GM12878 (cell line): Measurements from ENCODE around the gene DAD1. TPM values are rescaled to one million over a fixed set of nuclear protein-coding genes. Genes with fewer than 3 reads are reported as not detected.

Experiments
- ATAC-seq: fragments of 200-7000 bp; cut with Tn5 transposase; 3 replicates; pipeline ENCODE4 v1.9.1; 2020; ENCODE audit warnings: mild to moderate bottlenecking, moderate library complexity
- BruUV-seq: library from RNA; stranded (reverse); fragments of 400-500 nt; replicated peaks from 2 replicates; lab custom pipeline; 2021; lab: Mats Ljungman, UMichigan
- CTCF ChIA-PET: fragments of 300-600 bp; sonication (Branson Sonifier 250); formaldehyde crosslinking; extraction: SDS; loops from one replicate; lab custom pipeline; 2021; ENCODE audit warnings: inconsistent platforms; lab: Yijun Ruan, JAX
- POLR2A ChIA-PET: fragments of 350-600 bp; formaldehyde crosslinking; extraction: SDS; loops from one replicate; lab custom pipeline; 2021; ENCODE audit warnings: inconsistent platforms; lab: Charles Lee
- RAD21 ChIA-PET: fragments of 300-600 bp; sonication (Branson Sonifier 250); formaldehyde crosslinking; loops from one replicate; lab custom pipeline; 2023; ENCODE audit warnings: antibody characterized with exemption; ENCODE audit not compliant: unreplicated experiment; lab: Charles Lee
- SMC1A ChIA-PET: fragments of 300-600 bp; sonication (Branson Sonifier 250); formaldehyde crosslinking; loops from one replicate; lab custom pipeline; 2023; ENCODE audit not compliant: unreplicated experiment, uncharacterized antibody; lab: Charles Lee
- DNase-seq: peaks from one replicate; pipeline ENCODE4 v3.0.0-alpha.2; 2011; ENCODE audit warnings: low read depth, low spot score
- FAIRE-seq: peaks from 3 replicates; lab custom pipeline; 2011; peaks lifted over from hg19 to GRCh38; lab: Jason Lieb, UNC
- H2AFZ ChIP-seq: 2 replicates; pipeline ENCODE4 v1.6.0; 2011; ENCODE audit warnings: low read depth, low read length, control low read depth; ENCODE audit not compliant: control insufficient read depth
- H3K27ac ChIP-seq: 2 replicates; pipeline ENCODE4 v1.5.1; 2011; ENCODE audit warnings: control low read depth; ENCODE audit not compliant: control insufficient read depth, insufficient read depth
- H3K27me3 ChIP-seq, 2 experiments: replicated peaks in 1 of 2; 2 replicates each; pipeline versions ENCODE4 v1.6.0 to v1.6.1; 2011; ENCODE audit warnings: low read length in 1 of 2; ENCODE audit not compliant: control insufficient read depth in 2 of 2, insufficient read depth in 2 of 2
- H3K36me3 ChIP-seq, 2 experiments: 2 replicates each; pipeline ENCODE4 v1.5.1; 2011; ENCODE audit warnings: low read length in 1 of 2; ENCODE audit not compliant: control insufficient read depth in 2 of 2, insufficient read depth in 2 of 2
- H3K4me1 ChIP-seq: 2 replicates; pipeline ENCODE4 v1.6.1; 2011; ENCODE audit warnings: mild to moderate bottlenecking, low read length, moderate library complexity, mixed read lengths; ENCODE audit not compliant: control insufficient read depth, insufficient read depth
- H3K4me2 ChIP-seq: 2 replicates; pipeline ENCODE4 v1.6.0; 2011; ENCODE audit warnings: control low read depth; ENCODE audit not compliant: control insufficient read depth, insufficient read depth
- H3K4me3 ChIP-seq: fragments of 200-600 bp; sonication (generic); 2 replicates; pipeline ENCODE4 v1.5.1; 2016
- H3K79me2 ChIP-seq: 2 replicates; pipeline ENCODE4 v1.6.0; 2011; ENCODE audit warnings: low read length; ENCODE audit not compliant: control insufficient read depth, insufficient read depth
- H3K9ac ChIP-seq: 2 replicates; pipeline ENCODE4 v1.8.0; 2011; ENCODE audit warnings: low read length, control low read depth, mixed read lengths; ENCODE audit not compliant: control insufficient read depth, insufficient read depth
- H3K9me3 ChIP-seq: replicated peaks from 3 replicates; pipeline ENCODE4 v1.5.1; 2011; ENCODE audit warnings: mild to moderate bottlenecking, low read length; ENCODE audit not compliant: control insufficient read depth, insufficient read depth
- H4K20me1 ChIP-seq: 2 replicates; pipeline ENCODE4 v1.6.0; 2011; ENCODE audit not compliant: control insufficient read depth, insufficient read depth
- ATF3 ChIP-seq: IDR thresholded peaks from 2 replicates; pipeline ENCODE4 v1.6.1; 2011; ENCODE audit warnings: low read depth, mild to moderate bottlenecking, low read length, moderate library complexity, borderline replicate concordance; ENCODE audit errors: extremely low read depth
- CHD1 ChIP-seq: IDR thresholded peaks from 2 replicates; pipeline ENCODE4 v1.6.1; 2012; ENCODE audit warnings: low read depth, low read length, improper control_type of control experiment
- IKZF1 ChIP-seq: fragments of 450-650 bp; conservative IDR thresholded peaks from 2 replicates; pipeline ENCODE4 v1.6.1; 2017; ENCODE audit warnings: antibody characterized with exemption, mild to moderate bottlenecking
- IRF4 ChIP-seq: IDR thresholded peaks from 2 replicates; pipeline ENCODE4 v1.6.1; 2011; ENCODE audit warnings: low read depth, low read length
- KDM1A ChIP-seq: fragments of 200-600 bp; sonication (generic); IDR thresholded peaks from 2 replicates; pipeline ENCODE4 v1.6.1; 2016; ENCODE audit warnings: borderline replicate concordance
- WGBS: methylation state at CpG from one replicate; pipeline ENCODE4 v1.1.6; 2016; ENCODE audit warnings: low lambda C conversion rate; ENCODE audit not compliant: insufficient replicate concordance, insufficient coverage; ENCODE audit errors: missing lambda C conversion rate; 5-methylcytosine and 5-hydroxymethylcytosine counted together
- in situ Hi-C: fragments of 300-500 bp; cut with MboI; formaldehyde crosslinking; loops from 9 replicates; pipeline ENCODE4 v1.14.3; 2018; ENCODE audit warnings: mixed read lengths
- intact Hi-C: fragments of 100-400 bp; cut with micrococcal nuclease; formaldehyde crosslinking; loops from one replicate; pipeline ENCODE4 v1.14.2; 2022; ENCODE audit not compliant: unreplicated experiment
- polyA plus RNA-seq, 11 experiments: library from polyadenylated mRNA; depleted of rRNA in 4 of 11; unstranded in 6 of 11; stranded (reverse) in 5 of 11; fragments of >200 nt; fragmentation: Nextera tagmentation in 4 of 11; fragmentation: Illumina TruSeq in 1 of 11; extraction: Ambion mirVana in 4 of 11; extraction: Trizol in 1 of 11; gene quantifications; 1 replicate in 1 of 11; 2 replicates in 10 of 11; pipeline versions ENCODE4 v1.2.1 to v1.2.3, GENCODE V29; 2011 to 2016; ENCODE audit warnings: inconsistent platforms in 2 of 11, missing spikeins in 2 of 11, low read depth in 1 of 11
- total RNA-seq, 4 experiments: library from RNA; depleted of rRNA in 3 of 4; stranded (reverse); fragments of >200 nt in 3 of 4; fragmentation: Illumina TruSeq in 1 of 4; extraction: Trizol in 1 of 4; gene quantifications; 2 replicates each; pipeline versions ENCODE4 v1.2.1 to v1.2.3, GENCODE V29; 2013 to 2021

Gene DAD1
- total and polyA plus RNA-seq, 10 of the 15 experiments (the other 5 are each of a cell fraction or from before 2014, with no cell fraction given), result 161 to 920 (median 319) TPM

DNA sequence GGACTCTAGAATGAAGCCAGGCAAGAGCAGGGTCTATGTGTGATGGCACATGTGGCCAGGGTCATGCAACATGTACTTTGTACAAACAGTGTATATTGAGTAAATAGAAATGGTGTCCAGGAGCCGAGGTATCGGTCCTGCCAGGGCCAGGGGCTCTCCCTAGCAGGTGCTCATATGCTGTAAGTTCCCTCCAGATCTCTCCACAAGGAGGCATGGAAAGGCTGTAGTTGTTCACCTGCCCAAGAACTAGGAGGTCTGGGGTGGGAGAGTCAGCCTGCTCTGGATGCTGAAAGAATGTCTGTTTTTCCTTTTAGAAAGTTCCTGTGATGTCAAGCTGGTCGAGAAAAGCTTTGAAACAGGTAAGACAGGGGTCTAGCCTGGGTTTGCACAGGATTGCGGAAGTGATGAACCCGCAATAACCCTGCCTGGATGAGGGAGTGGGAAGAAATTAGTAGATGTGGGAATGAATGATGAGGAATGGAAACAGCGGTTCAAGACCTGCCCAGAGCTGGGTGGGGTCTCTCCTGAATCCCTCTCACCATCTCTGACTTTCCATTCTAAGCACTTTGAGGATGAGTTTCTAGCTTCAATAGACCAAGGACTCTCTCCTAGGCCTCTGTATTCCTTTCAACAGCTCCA is 39.6 kb downstream of the DAD1 start:
- RAD21 ChIA-PET, result interaction anchor here (1.0 to 6.6 kb wide), 12 partner anchors 12 to 159 kb away, joined by 3 to 48 read pairs (median 9); no protein-coding TSS in a partner anchor
- TSS peak; percentile 98 for BruUV-seq
- no peak for FAIRE-seq

More for the DNA sequence above, 39.6 kb downstream of the DAD1 start:
- no peaks in the 10 kb centered on the region for H3K27me3 ChIP-seq
- in situ Hi-C loops, result no loop called here
- H3K9me3 ChIP-seq, result no peaks in the 10 kb centered on the region
- H3K36me3 ChIP-seq, result peaks cover 24 to 34% of the 10 kb centered on the region in 2 experiments
- CTCF ChIA-PET, result interaction anchor here (1.1 to 7.1 kb wide), 4 partner anchors 10 to 60 kb away, joined by 3 to 58 read pairs (median 10); no protein-coding TSS in a partner anchor
- POLR2A ChIA-PET, result interaction anchor here (0.5 to 6.3 kb wide), 10 partner anchors 10 to 68 kb away, joined by 3 to 74 read pairs (median 4); no protein-coding TSS in a partner anchor
- peak overlapping the region; percentile 97 for H3K27ac ChIP-seq
- no peak overlapping the region for H3K4me3 ChIP-seq
- 39% methylated on average over 6 of the region's 6 CpGs for WGBS
- DNase-seq (no peak), ATAC-seq (no peak)
- H4K20me1 ChIP-seq, result no peaks in the 10 kb centered on the region
- no peak for TF ChIP-seq IRF4
- no peak for TF ChIP-seq KDM1A
- TF ChIP-seq IKZF1, result no peak
- peak; percentile 16; the same call in 1 of the 2 replicates for TF ChIP-seq ATF3
- no peak for TF ChIP-seq CHD1
- no peak overlapping the region for H2AFZ ChIP-seq
- peak overlapping the region; percentile 66 for H3K9ac ChIP-seq
- H3K4me1 ChIP-seq, result peaks cover 54% of the 10 kb centered on the region
- H3K4me2 ChIP-seq, result peak overlapping the region; percentile 81
- peaks cover 3% of the 10 kb centered on the region for H3K79me2 ChIP-seq
- SMC1A ChIA-PET, result interaction anchor here (0.7 to 9.2 kb wide), 17 partner anchors 9 to 230 kb away, joined by 3 to 105 read pairs (median 4); no protein-coding TSS in a partner anchor
- intact Hi-C loops, result no loop called here
